Stromal cell of bone marrow (primary cell): ENCODE results near the gene NUDT12.

Experiments used
- DNase-seq: peaks from one replicate; pipeline ENCODE4 v3.0.0-alpha.2; 2012; ENCODE audit warnings: low read depth

The NUDT12 gene

GRCh38 chr5:103541114-103541513 is 21.5 kb downstream of the NUDT12 start:
- DNase-seq = no peak

GRCh38 chr5:103539376-103540330 is 22.9 kb downstream of the NUDT12 start:
- DNase-seq = no peak

- DNase-seq = no peak
Measured at GRCh38 chr5:103532086-103532734, 30.4 kb downstream of the NUDT12 start.

GRCh38 chr5:103526164-103526915 is 36.2 kb downstream of the NUDT12 start:
- DNase-seq = peak; percentile 77

- no peak for DNase-seq
Measured at GRCh38 chr5:103525361-103525760, 37.2 kb downstream of the NUDT12 start.

GRCh38 chr5:103523319-103523718 is 39.3 kb downstream of the NUDT12 start:
- DNase-seq = no peak

- DNase-seq = no peak
Measured at GRCh38 chr5:103522586-103522985, 40.0 kb downstream of the NUDT12 start.

- DNase-seq = no peak
Measured at GRCh38 chr5:103519550-103519949, 43.0 kb downstream of the NUDT12 start.

- DNase-seq = no peak
Measured at GRCh38 chr5:103514371-103514770, 48.2 kb downstream of the NUDT12 start.

GRCh38 chr5:103513701-103514100 is 48.9 kb downstream of the NUDT12 start:
- DNase-seq = no peak

GRCh38 chr5:103512500-103512899 is 50.1 kb downstream of the NUDT12 start:
- no peak for DNase-seq

- no peak for DNase-seq
Measured at GRCh38 chr5:103511554-103511885, 51.1 kb downstream of the NUDT12 start.

- DNase-seq = no peak
Measured at GRCh38 chr5:103510851-103511553, 51.6 kb downstream of the NUDT12 start.

- peak; percentile 93 for DNase-seq
Measured at GRCh38 chr5:103505581-103506305, 56.8 kb downstream of the NUDT12 start.

GRCh38 chr5:103503066-103503465 is 59.5 kb downstream of the NUDT12 start:
- DNase-seq = no peak

GRCh38 chr5:103502662-103503061 is 59.9 kb downstream of the NUDT12 start:
- DNase-seq = no peak
